Lower leg skin (tissue), 4 donors: Measurements from ENCODE around the gene ROBO1. TPM values are rescaled to one million over a fixed set of nuclear protein-coding genes. Genes with fewer than 3 reads are reported as not detected.

Source experiments
- DNase-seq, 2 donors: peaks; one replicate each; pipeline ENCODE4 v3.0.0-alpha.2; 2019; ENCODE audit warnings: low spot score in 2 of 2
- H3K4me3 ChIP-seq: fragments of 200-600 bp; sonication (generic); 2 replicates; pipeline ENCODE4 v1.5.1; 2017; ENCODE audit warnings: mild to moderate bottlenecking, low read depth; ENCODE audit not compliant: poor library complexity, severe bottlenecking
- POLR2A ChIP-seq, 2 donors: fragments of 450-650 bp; IDR thresholded peaks; one replicate each; pipeline ENCODE4 v1.6.1; 2016 to 2017; ENCODE audit warnings: antibody characterized with exemption in 2 of 2, mild to moderate bottlenecking in 1 of 2, moderate library complexity in 1 of 2
- whole genome bisulfite sequencing, 2 donors: methylation state at CpG; one replicate each; pipeline ENCODE4 v1.1.5; 2018; 5-methylcytosine and 5-hydroxymethylcytosine counted together
- intact Hi-C: fragments of 100-400 bp; cut with DNase I; formaldehyde crosslinking; loops from one replicate; pipeline ENCODE4 v1.15.0; 2023; ENCODE audit warnings: low total_unique reads
- total RNA-seq, 4 donors: library from RNA; depleted of rRNA; stranded (reverse); fragments of >200 nt; gene quantifications; one replicate each; pipeline ENCODE4 v1.1.0, GENCODE V29; 2016
- TF ChIP-seq, protein P1 (sequence below), 3 donors: fragments of 450-650 bp; IDR thresholded peaks; one replicate each; pipeline ENCODE4 v1.5.1; 2016; ENCODE audit warnings: antibody characterized with exemption in 3 of 3, mild to moderate bottlenecking in 3 of 3, moderate library complexity in 2 of 3

ROBO1 gene
- total RNA-seq, 4 donors from 2014 or later: 26.3 to 60.0 (median 51.0) TPM

GRCh38 chr3:79140708-79141107, 627.1 kb downstream of the ROBO1 start:
- no peak overlapping the region for H3K4me3 ChIP-seq
- intact Hi-C loops: no loop called here
- no peak for TF ChIP-seq POLR2A (IDR thresholded peaks at IDR 0.05)
- TF ChIP-seq, protein P1, sequence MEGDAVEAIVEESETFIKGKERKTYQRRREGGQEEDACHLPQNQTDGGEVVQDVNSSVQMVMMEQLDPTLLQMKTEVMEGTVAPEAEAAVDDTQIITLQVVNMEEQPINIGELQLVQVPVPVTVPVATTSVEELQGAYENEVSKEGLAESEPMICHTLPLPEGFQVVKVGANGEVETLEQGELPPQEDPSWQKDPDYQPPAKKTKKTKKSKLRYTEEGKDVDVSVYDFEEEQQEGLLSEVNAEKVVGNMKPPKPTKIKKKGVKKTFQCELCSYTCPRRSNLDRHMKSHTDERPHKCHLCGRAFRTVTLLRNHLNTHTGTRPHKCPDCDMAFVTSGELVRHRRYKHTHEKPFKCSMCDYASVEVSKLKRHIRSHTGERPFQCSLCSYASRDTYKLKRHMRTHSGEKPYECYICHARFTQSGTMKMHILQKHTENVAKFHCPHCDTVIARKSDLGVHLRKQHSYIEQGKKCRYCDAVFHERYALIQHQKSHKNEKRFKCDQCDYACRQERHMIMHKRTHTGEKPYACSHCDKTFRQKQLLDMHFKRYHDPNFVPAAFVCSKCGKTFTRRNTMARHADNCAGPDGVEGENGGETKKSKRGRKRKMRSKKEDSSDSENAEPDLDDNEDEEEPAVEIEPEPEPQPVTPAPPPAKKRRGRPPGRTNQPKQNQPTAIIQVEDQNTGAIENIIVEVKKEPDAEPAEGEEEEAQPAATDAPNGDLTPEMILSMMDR (IDR thresholded peaks at IDR 0.05): no peak
- whole genome bisulfite sequencing, 2 donors: 65 to 72% methylated on average over 3 of the region's 3 CpGs
- DNase-seq: no peak

- intact Hi-C loops: no loop called here
- 62 to 68% methylated on average over 7 of the region's 7 CpGs for WGBS, 2 donors
- no peak overlapping the region for H3K4me3 ChIP-seq
- no peak for DNase-seq
- no peak for TF ChIP-seq POLR2A (IDR thresholded peaks at IDR 0.05)
- TF ChIP-seq, protein P1 (IDR thresholded peaks at IDR 0.05): no peak
Observed at GRCh38 chr3:79139395-79140068, 628.3 kb downstream of the ROBO1 start.

DNA sequence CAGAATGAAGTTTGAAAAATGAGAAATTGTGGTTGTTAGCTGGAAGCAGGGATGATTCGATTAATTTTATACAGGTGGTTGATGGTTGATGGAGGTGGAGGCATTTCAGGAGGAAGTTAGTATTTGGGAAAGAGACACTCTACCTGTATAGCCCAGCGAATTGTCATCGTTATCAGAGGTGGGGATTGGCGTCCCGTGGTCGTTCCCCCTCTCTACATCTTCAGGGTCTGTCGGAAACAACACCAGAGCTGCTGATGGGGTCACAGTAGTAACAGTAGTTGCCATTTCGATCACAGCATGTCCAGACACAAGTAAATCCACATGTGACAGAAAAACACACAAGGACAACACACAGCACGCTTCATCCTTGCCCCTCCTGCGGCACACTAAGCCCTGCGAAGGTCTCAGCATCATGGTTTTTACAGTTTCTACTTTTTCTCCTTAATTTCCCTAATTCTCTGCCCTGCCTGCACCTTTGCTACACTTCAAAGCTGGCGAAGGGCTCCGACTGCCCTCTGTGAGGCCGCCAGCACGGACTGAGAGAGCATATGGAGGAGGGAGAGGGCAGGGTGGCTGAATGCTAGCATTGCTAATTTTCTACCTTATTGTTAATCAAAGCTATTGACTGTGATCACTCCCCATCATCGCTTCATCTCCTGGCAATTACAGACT, 642.3 kb downstream of the ROBO1 start:
- no peak for TF ChIP-seq POLR2A (IDR thresholded peaks at IDR 0.05)
- TF ChIP-seq, protein P1 (IDR thresholded peaks at IDR 0.05): no peak
- intact Hi-C loops: no loop called here
- DNase-seq: no peak
- 73 to 77% methylated on average over 16 of the region's 16 CpGs for WGBS, 2 donors
- H3K4me3 ChIP-seq: no peak overlapping the region

- intact Hi-C loops: no loop called here
- TF ChIP-seq, protein P1 (IDR thresholded peaks at IDR 0.05): no peak
- TF ChIP-seq POLR2A (IDR thresholded peaks at IDR 0.05): no peak
- 91 to 94% methylated on average over 4 of the region's 4 CpGs for WGBS, 2 donors
- DNase-seq: no peak
- no peak overlapping the region for H3K4me3 ChIP-seq
Observed at GRCh38 chr3:79115458-79115857, 652.3 kb downstream of the ROBO1 start.

DNA sequence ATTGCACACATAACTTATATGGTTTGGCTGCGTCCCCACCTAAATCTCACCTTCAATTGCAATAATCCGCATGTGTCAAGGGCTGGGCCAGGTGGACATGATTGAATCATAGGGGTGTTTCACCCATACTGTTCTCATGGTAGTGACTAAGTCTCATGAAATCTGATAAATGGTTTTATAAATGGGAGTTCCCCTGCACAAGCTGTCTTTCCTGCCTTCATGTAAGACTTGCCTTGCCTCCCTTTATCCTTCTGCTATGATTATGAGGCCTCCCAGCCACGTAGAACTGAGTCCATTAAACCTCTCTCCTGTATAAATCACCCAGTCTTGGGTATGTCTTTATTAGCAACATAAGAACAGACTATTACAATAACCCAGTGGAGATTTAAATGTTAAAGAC, 653.9 kb downstream of the ROBO1 start:
- WGBS, 2 donors: 55 to 77% methylated on average over 3 of the region's 3 CpGs
- intact Hi-C loops: no loop called here
- H3K4me3 ChIP-seq: no peak overlapping the region
- DNase-seq: no peak
- TF ChIP-seq POLR2A (IDR thresholded peaks at IDR 0.05): no peak
- TF ChIP-seq, protein P1 (IDR thresholded peaks at IDR 0.05): no peak
